Brain pericyte (primary cell): ENCODE data around the gene MAPK8IP2.
"Not testable (repeated sequence)": the region's sequence is repeated elsewhere in the genome, so short reads cannot be mapped to it uniquely, and the experiment has no call there.

ENCODE experiments used
- DNase-seq: peaks from one replicate; pipeline ENCODE4 v3.0.0-alpha.2; 2012; ENCODE audit warnings: low read depth, low spot score

Gene MAPK8IP2

GRCh38 chr22:50599816-50600455, 657 bp upstream of the MAPK8IP2 start:
- DNase-seq = no peak

GRCh38 chr22:50600967-50601668, 525 bp downstream of the MAPK8IP2 start:
- no peak for DNase-seq

- DNase-seq = no peak
These were observed 1.2 kb downstream of the MAPK8IP2 start for GRCh38 chr22:50601669-50602337.

- no peak for DNase-seq
These were observed 1.7 kb downstream of the MAPK8IP2 start for GRCh38 chr22:50602338-50602700.

- DNase-seq = no peak
These were observed 3.1 kb downstream of the MAPK8IP2 start for GRCh38 chr22:50603511-50604255.

GRCh38 chr22:50604256-50605001, 3.8 kb downstream of the MAPK8IP2 start:
- no peak for DNase-seq

- DNase-seq = no peak
These were observed 4.5 kb downstream of the MAPK8IP2 start for GRCh38 chr22:50605002-50605612.

GRCh38 chr22:50605613-50606074, 5.1 kb downstream of the MAPK8IP2 start:
- no peak for DNase-seq

GRCh38 chr22:50606165-50606945, 5.8 kb downstream of the MAPK8IP2 start:
- no peak for DNase-seq

- DNase-seq = no peak
These were observed 6.5 kb downstream of the MAPK8IP2 start for GRCh38 chr22:50606946-50607658.

GRCh38 chr22:50607659-50608020, 7.0 kb downstream of the MAPK8IP2 start:
- no peak for DNase-seq

GRCh38 chr22:50608058-50608840, 7.7 kb downstream of the MAPK8IP2 start:
- DNase-seq = not testable (repeated sequence)

GRCh38 chr22:50608996-50609395, 8.4 kb downstream of the MAPK8IP2 start:
- no peak for DNase-seq

- DNase-seq = no peak
These were observed 9.0 kb downstream of the MAPK8IP2 start for GRCh38 chr22:50609599-50609998.

GRCh38 chr22:50610041-50610451, 9.5 kb downstream of the MAPK8IP2 start:
- DNase-seq = no peak

GRCh38 chr22:50610581-50610980, 10.0 kb downstream of the MAPK8IP2 start:
- DNase-seq = no peak

GRCh38 chr22:50611341-50612060, 10.9 kb downstream of the MAPK8IP2 start:
- no peak for DNase-seq

- no peak for DNase-seq
These were observed 11.6 kb downstream of the MAPK8IP2 start for GRCh38 chr22:50612168-50612527.
